ENCODE measurements around the gene EXOG.

DNA sequence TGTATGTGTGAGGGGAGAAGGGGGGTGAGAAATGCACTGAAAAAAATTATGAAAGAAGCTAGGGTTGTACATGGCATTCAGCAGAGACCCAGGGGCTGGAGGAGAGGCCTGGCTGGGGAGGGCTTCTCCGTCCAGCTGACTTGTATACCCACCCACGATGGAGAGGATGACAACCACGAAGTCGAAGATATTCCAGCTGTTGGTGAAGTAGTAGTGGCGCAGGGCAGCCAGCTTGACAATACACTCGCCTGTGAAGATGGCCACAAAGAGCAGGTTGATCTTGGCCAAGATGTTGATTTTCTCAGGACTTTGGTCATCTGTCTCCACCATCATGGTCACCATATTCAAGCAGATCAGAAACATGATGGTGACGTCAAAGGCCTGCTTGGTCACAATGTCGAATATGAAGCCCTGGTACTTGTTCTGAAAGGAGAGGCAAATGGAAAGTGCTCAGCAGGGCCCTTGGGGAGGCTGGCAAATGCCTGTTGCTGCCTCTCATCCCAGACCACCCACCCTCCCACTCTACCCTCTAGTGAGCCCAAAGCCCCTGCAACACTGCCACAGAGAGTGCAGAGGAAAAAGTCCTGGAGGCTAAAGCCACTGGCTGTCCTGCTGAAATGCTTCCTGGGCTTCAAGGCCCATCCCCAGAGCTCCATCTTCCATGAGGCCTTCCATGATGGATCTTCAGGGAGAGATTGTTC, 58.1 kb downstream of the EXOG start:
- TF ChIP-seq CTCF (IDR thresholded peaks at IDR 0.05) = no peak
- TF ChIP-seq POLR2A (IDR thresholded peaks at IDR 0.05) = no peak
- TF ChIP-seq POLR2AphosphoS5 (IDR thresholded peaks at IDR 0.05) = no peak

Data from upper lobe of left lung (tissue), 4 donors.